B cell (primary cell): Measurements from ENCODE around the gene TPRA1. TPM values are rescaled to one million over a fixed set of nuclear protein-coding genes. Genes with fewer than 3 reads are reported as not detected.

Experiments used
- ATAC-seq: fragments of 200-7000 bp; cut with Tn5 transposase; one replicate; pipeline ENCODE4 v1.10.0; 2021; ENCODE audit warnings: low read depth, mild to moderate bottlenecking, moderate number of reproducible peaks, moderate library complexity
- CTCF ChIA-PET: fragments of 350-600 bp; sonication (Branson Sonifier 250); formaldehyde crosslinking; loops from one replicate; lab custom pipeline; 2021; ENCODE audit warnings: antibody characterized with exemption, inconsistent platforms; lab: Charles Lee
- POLR2A ChIA-PET: fragments of 350-600 bp; sonication (Branson Sonifier 250); formaldehyde crosslinking; loops from one replicate; lab custom pipeline; 2021; ENCODE audit warnings: antibody characterized with exemption; lab: Charles Lee
- DNase-seq: peaks from one replicate; pipeline ENCODE4 v3.0.0; 2013
- H2AFZ ChIP-seq: 2 replicates; pipeline ENCODE4 v1.6.1; 2012; ENCODE audit warnings: mild to moderate bottlenecking, low read depth, low read length; ENCODE audit not compliant: insufficient read depth, poor library complexity, severe bottlenecking
- H3K27ac ChIP-seq, 2 donors: 1 replicate in 1 of 2; 2 replicates in 1 of 2; pipeline ENCODE4 v1.5.1; 2012 to 2013; ENCODE audit warnings: low read length in 2 of 2, mild to moderate bottlenecking in 2 of 2, moderate library complexity in 1 of 2
- H3K27me3 ChIP-seq, 4 experiments: fragments of 200-600 bp in 1 of 4; sonication (generic) in 1 of 4; replicated peaks in 1 of 4; 1 replicate in 2 of 4; 2 replicates in 2 of 4; pipeline versions ENCODE4 v1.6.1 to v1.7.0; 2013 to 2016; ENCODE audit warnings: low read length in 3 of 4, mild to moderate bottlenecking in 2 of 4, mixed read lengths in 1 of 4, moderate library complexity in 1 of 4; ENCODE audit not compliant: insufficient read depth in 4 of 4, control insufficient read depth in 3 of 4; ENCODE audit errors: control extremely low read depth in 1 of 4
- H3K36me3 ChIP-seq, 2 experiments: replicated peaks in 1 of 2; 1 replicate in 1 of 2; 2 replicates in 1 of 2; pipeline versions ENCODE4 v1.6.1 to v1.7.1; 2013; ENCODE audit warnings: low read length in 1 of 2; ENCODE audit not compliant: insufficient read depth in 2 of 2, control insufficient read depth in 1 of 2; ENCODE audit errors: control extremely low read depth in 1 of 2, extremely low read depth in 1 of 2
- H3K4me1 ChIP-seq, 2 donors: fragments of 200-600 bp in 1 of 2; sonication (generic) in 1 of 2; 1 replicate in 1 of 2; 2 replicates in 1 of 2; pipeline versions ENCODE4 v1.5.1 to v1.6.1; 2013 to 2017; ENCODE audit warnings: low read length in 2 of 2; ENCODE audit not compliant: control insufficient read depth in 2 of 2, insufficient read depth in 2 of 2
- H3K4me2 ChIP-seq: replicated peaks from 2 replicates; pipeline ENCODE3; 2012; ENCODE audit warnings: mild to moderate bottlenecking, low read depth, low read length; ENCODE audit not compliant: poor library complexity, severe bottlenecking
- H3K4me3 ChIP-seq, 5 experiments: fragments of 200-600 bp in 1 of 5; sonication (generic) in 1 of 5; 1 replicate in 3 of 5; 2 replicates in 2 of 5; pipeline versions ENCODE4 v1.5.1 to v1.7.0; 2011 to 2016; ENCODE audit warnings: low read length in 4 of 5, mild to moderate bottlenecking in 4 of 5, low read depth in 2 of 5, control low read depth in 1 of 5, moderate library complexity in 1 of 5; ENCODE audit not compliant: insufficient read depth in 1 of 5; ENCODE audit errors: control extremely low read depth in 1 of 5, extremely low read depth in 1 of 5
- H3K79me2 ChIP-seq: fragments of 200-600 bp; sonication (generic); one replicate; pipeline ENCODE4 v1.6.0; 2016; ENCODE audit warnings: low read length; ENCODE audit not compliant: control insufficient read depth, insufficient read depth
- H3K9ac ChIP-seq: fragments of 200-600 bp; sonication (generic); 2 replicates; pipeline ENCODE4 v1.6.1; 2017; ENCODE audit warnings: mild to moderate bottlenecking, low read length, moderate library complexity
- H3K9me3 ChIP-seq, 3 donors: one replicate each; pipeline versions ENCODE4 v1.6.1 to v1.7.1; 2013; ENCODE audit warnings: low read length in 2 of 3; ENCODE audit not compliant: control insufficient read depth in 2 of 3, insufficient read depth in 1 of 3; ENCODE audit errors: control extremely low read depth in 1 of 3
- H4K20me1 ChIP-seq: 2 replicates; pipeline ENCODE4 v1.6.0; 2012; ENCODE audit warnings: mild to moderate bottlenecking, low read length; ENCODE audit not compliant: insufficient read depth, control insufficient read depth, poor library complexity, severe bottlenecking
- H3K27ac Mint-ChIP-seq: one replicate; pipeline ENCODE4 v1.8.0; 2021; ENCODE audit warnings: mixed read lengths
- H3K27me3 Mint-ChIP-seq: one replicate; pipeline ENCODE4 v1.8.0; 2021; ENCODE audit warnings: mixed read lengths
- H3K4me1 Mint-ChIP-seq: one replicate; pipeline ENCODE4 v1.8.0; 2021; ENCODE audit warnings: mixed read lengths
- H3K4me3 Mint-ChIP-seq: one replicate; pipeline ENCODE4 v1.8.0; 2021; ENCODE audit warnings: mixed read lengths
- H3K9me3 Mint-ChIP-seq: one replicate; pipeline ENCODE4 v1.8.0; 2022; ENCODE audit warnings: mixed read lengths; ENCODE audit not compliant: insufficient read depth
- CTCF ChIP-seq: fragments of 200-600 bp; IDR thresholded peaks from one replicate; pipeline ENCODE4 v1.8.0; 2022; ENCODE audit warnings: antibody characterized with exemption, mild to moderate bottlenecking
- EZH2 ChIP-seq: IDR thresholded peaks from 2 replicates; pipeline ENCODE4 v1.6.1; 2012; ENCODE audit warnings: borderline replicate concordance, low read depth, mild to moderate bottlenecking, moderate library complexity, low read length; ENCODE audit not compliant: insufficient read depth, poor library complexity, severe bottlenecking
- WGBS: methylation state at CpG from one replicate; pipeline ENCODE4 v1.1.5; 2013; ENCODE audit warnings: missing lambda C conversion rate; ENCODE audit not compliant: insufficient coverage; 5-methylcytosine and 5-hydroxymethylcytosine counted together
- intact Hi-C: fragments of 100-400 bp; cut with micrococcal nuclease; formaldehyde crosslinking; loops from one replicate; pipeline ENCODE4 v1.10.0; 2022
- polyA plus RNA-seq: library from polyadenylated mRNA; depleted of rRNA; stranded (reverse); fragments of >200 nt; gene quantifications from 2 replicates; pipeline ENCODE4 v1.2.3, GENCODE V29; 2012
- total RNA-seq, 2 donors: library from RNA; stranded (reverse); fragments of 120-200 nt in 1 of 2; gene quantifications; 1 replicate in 1 of 2; 2 replicates in 1 of 2; pipeline versions ENCODE4 v1.2.3 to v1.2.4, GENCODE V29; 2013 to 2022

Gene TPRA1
- total and polyA plus RNA-seq, 2 donors (not counting 1 experiment from before 2014, with no cell fraction given) = 19.8 to 27.7 TPM

GRCh38 chr3:127613406-127613805, 22.9 kb upstream of the TPRA1 start:
- H3K4me2 ChIP-seq = no peak overlapping the region
- POLR2A ChIA-PET = no interaction called here
- peaks cover 5 to 7% of the 10 kb centered on the region in 2 donors for H3K4me1 ChIP-seq
- no peaks in the 10 kb centered on the region for H3K27me3 ChIP-seq
- H3K27ac Mint-ChIP-seq = no peak overlapping the region
- no peak overlapping the region for H3K4me3 ChIP-seq
- peaks cover 16% of the 10 kb centered on the region for H3K4me1 Mint-ChIP-seq
- H3K4me3 Mint-ChIP-seq = no peak overlapping the region
- no peak for DNase-seq
- H3K9me3 ChIP-seq = no peaks in the 10 kb centered on the region
- H3K27me3 Mint-ChIP-seq = no peaks in the 10 kb centered on the region
- H3K79me2 ChIP-seq = no peaks in the 10 kb centered on the region
- no peak overlapping the region for H2AFZ ChIP-seq
- H3K9me3 Mint-ChIP-seq = no peaks in the 10 kb centered on the region
- no peak overlapping the region for H3K9ac ChIP-seq
- CTCF ChIA-PET = no interaction called here
- H3K36me3 ChIP-seq = peaks cover 0 to 76% of the 10 kb centered on the region in 2 experiments
- TF ChIP-seq EZH2 (no peak), CTCF (no peak)
- intact Hi-C loops = no loop called here
- H4K20me1 ChIP-seq = no peaks in the 10 kb centered on the region
- ATAC-seq = no peak
- no peak overlapping the region for H3K27ac ChIP-seq

- no peaks in the 10 kb centered on the region for H3K79me2 ChIP-seq
- H3K9ac ChIP-seq = no peak overlapping the region
- H3K27me3 ChIP-seq = no peaks in the 10 kb centered on the region
- no peaks in the 10 kb centered on the region for H3K9me3 Mint-ChIP-seq
- TF ChIP-seq EZH2 (no peak), CTCF (no peak)
- no peaks in the 10 kb centered on the region for H4K20me1 ChIP-seq
- no peaks in the 10 kb centered on the region for H3K27me3 Mint-ChIP-seq
- H3K4me2 ChIP-seq = no peak overlapping the region
- ChIA-PET CTCF (interaction anchor here (0.6 kb wide), 1 partner anchor 66 kb away, joined by 3 read pairs; no protein-coding TSS in a partner anchor), POLR2A (no interaction called here)
- no peak overlapping the region for H2AFZ ChIP-seq
- intact Hi-C loops = no loop called here
- no peak overlapping the region for H3K4me3 Mint-ChIP-seq
- peaks cover 0 to 76% of the 10 kb centered on the region in 2 experiments for H3K36me3 ChIP-seq
- no peak overlapping the region for H3K27ac ChIP-seq
- 95% methylated on average over 6 of the region's 6 CpGs for WGBS
- H3K4me1 ChIP-seq = peaks cover 5 to 7% of the 10 kb centered on the region in 2 donors
- H3K4me1 Mint-ChIP-seq = peaks cover 16% of the 10 kb centered on the region
- ATAC-seq (no peak), DNase-seq (no peak)
- H3K27ac Mint-ChIP-seq = no peak overlapping the region
- no peaks in the 10 kb centered on the region for H3K9me3 ChIP-seq
- no peak overlapping the region for H3K4me3 ChIP-seq
Measured at GRCh38 chr3:127612966-127613365, 22.4 kb upstream of the TPRA1 start.
